K562 (cell line): ENCODE data around the gene PLXNA2.

ENCODE experiments used
- BRD9 ChIP-seq: fragments of 450-650 bp; IDR thresholded peaks from 2 replicates; pipeline ENCODE4 v1.6.1; 2018; ENCODE audit warnings: low read depth; ENCODE audit not compliant: partially characterized antibody
- DNMT1 ChIP-seq: fragments of 450-650 bp; IDR thresholded peaks from 2 replicates; pipeline ENCODE4 v1.6.1; 2016; ENCODE audit warnings: antibody characterized with exemption, mild to moderate bottlenecking
- HMG20B ChIP-seq: fragments of 250-450 bp; sonication (Bioruptor Pico); IDR thresholded peaks from 2 replicates; pipeline ENCODE4 v1.5.0; 2021; ENCODE audit warnings: mild to moderate bottlenecking
- ZNF175 ChIP-seq: fragments of 200-800 bp; sonication (Bioruptor generic); IDR thresholded peaks from 2 replicates; pipeline ENCODE4 v1.6.1; 2016; ENCODE audit warnings: low read depth, mild to moderate bottlenecking, missing genetic modification characterization, missing compliant biosample characterization

GRCh38 chr1:207987164-207987563, 257.0 kb downstream of the PLXNA2 start:
- TF ChIP-seq DNMT1 (no peak), ZNF175 (CRISPR knock-in tag) (no peak), BRD9 (no peak), HMG20B (CRISPR knock-in tag) (no peak)
